Measurements from ENCODE around the gene GOLGA6B.

GOLGA6B gene

DNA sequence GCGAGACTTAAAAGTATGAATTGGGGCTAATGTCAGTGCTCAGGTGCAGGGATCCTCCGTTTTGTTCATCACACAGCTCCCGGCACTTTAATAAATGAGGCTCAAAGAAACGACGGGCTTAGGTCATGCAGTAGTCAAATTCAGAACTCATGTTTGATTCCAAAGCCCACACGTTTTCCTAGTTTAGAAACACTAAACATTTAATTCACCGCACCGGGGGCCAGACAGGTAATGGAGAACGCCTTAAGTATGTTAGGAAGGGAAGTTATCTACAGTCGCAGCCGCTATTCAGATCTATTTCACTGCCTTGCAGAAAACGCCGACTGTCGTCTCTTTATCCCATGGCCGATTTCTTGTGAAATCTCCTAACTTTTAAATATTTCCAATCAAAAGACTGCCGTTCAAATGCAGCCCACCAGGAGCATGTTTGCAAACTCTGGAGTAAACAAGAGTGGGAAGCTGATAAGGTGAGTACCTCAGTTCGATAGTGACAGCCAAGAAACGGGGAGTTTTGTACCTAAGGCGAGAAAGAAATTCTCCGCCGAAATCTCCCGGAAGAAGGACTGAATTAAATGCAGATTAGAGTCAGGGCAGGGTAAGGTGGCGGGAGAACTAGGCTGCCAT lies 30.9 kb downstream of the GOLGA6B start:
- Histone ChIP-seq H3K27ac (ENCODE audit: low read depth, low read length) (peak overlapping the region; percentile 82), H3K23ac (ENCODE audit: low read length) (no peak overlapping the region), H3K79me1 (ENCODE audit: low read length) (no peaks in the 10 kb centered on the region), H2BK5ac (ENCODE audit: low read length) (peak overlapping the region; percentile 8), H4K8ac (ENCODE audit: low read depth, low read length) (no peak overlapping the region), H3K27me3 (ENCODE audit: insufficient read depth, low read length, poor library complexity) (no peaks in the 10 kb centered on the region), H3K4me2 (ENCODE audit: low read length) (peak overlapping the region; percentile 97), H3K56ac (ENCODE audit: low read length) (peak overlapping the region; percentile 89), H4K5ac (ENCODE audit: low read length) (peak overlapping the region; percentile 91), H3K4ac (ENCODE audit: low read depth, low read length) (peak overlapping the region; percentile 9), H3K79me2 (ENCODE audit: control insufficient read depth, insufficient read depth, low read length) (no peaks in the 10 kb centered on the region), H2AK5ac (ENCODE audit: low read length) (no peak overlapping the region), H2BK120ac (ENCODE audit: low read depth, low read length) (no peak overlapping the region), H3K18ac (ENCODE audit: low read length) (peak overlapping the region; percentile 12), H3K4me3 (ENCODE audit: low read length) (peak overlapping the region; percentile 51), H2BK15ac (replicated peaks; ENCODE audit: low read depth) (no peak overlapping the region), H3K36me3 (ENCODE audit: control insufficient read depth, insufficient read depth, low read length) (no peaks in the 10 kb centered on the region), H3K4me1 (ENCODE audit: control insufficient read depth, low read depth, low read length) (peaks cover 4% of the 10 kb centered on the region), H3K9ac (ENCODE audit: low read length) (peak overlapping the region; percentile 92)
- WGBS (ENCODE audit: extremely low coverage, insufficient coverage, low lambda C conversion rate) = no CpG with 5 or more reads among the region's 23 CpGs
- no peak for DNase-seq

DNA sequence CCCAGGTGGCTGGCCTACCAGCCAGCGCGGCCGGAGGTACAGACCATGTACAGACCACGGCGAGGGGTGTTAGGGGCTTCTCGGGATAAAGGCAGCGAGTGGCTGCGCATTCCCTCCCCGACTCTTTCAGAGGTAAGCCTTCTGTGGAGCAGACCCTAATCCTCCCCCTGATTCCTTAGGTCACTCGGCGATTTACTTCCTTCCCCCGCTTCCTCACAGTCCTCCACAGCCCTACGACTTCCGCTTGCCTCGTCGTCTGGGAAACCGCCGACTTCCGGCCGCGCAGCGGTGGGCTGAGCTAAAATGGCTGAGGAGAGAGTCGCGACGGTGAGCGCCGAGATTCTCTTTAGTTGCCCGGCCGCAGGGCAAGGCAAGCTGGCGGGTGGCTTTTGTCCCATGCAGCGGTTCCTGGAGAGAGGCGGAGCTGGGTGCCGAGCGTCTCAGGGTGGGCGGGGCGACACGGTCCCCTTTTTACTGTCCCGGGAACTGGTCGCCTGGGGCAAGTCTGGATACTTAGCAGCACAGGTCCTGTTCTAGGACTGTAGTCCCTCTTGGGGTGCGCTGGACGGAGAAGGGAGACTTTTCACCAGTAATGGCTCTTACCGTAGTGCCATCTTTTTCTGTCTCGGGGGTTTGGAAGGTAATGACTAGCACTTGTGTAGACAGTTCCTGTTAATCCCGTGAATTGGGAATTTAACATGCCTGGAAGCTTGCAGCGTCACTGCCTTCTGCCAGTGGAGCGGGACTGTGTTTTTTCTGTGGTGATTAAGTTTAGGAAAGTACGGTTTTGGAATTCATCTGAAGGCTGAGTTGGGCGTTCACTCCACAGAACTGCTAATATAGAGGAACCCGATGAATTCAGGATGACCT lies 31.7 kb downstream of the GOLGA6B start, which contains the start of the genes BBS4 and HIGD2B:
Gene BBS4, plus strand, starts transcription at position 283 of the 870 bp plus-strand sequence. Its CDS starts 21 bp downstream, at position 304.
Gene HIGD2B, minus strand, starts transcription at position 258 of the 870 bp plus-strand sequence. CDS start 9,808 bp downstream, outside the sequence.
- Histone ChIP-seq H3K9ac (ENCODE audit: low read length) (peak within 1 kb of the TSS; percentile 92), H3K27me3 (ENCODE audit: insufficient read depth, low read length, poor library complexity) (no peaks in the 10 kb centered on the region), H3K23ac (ENCODE audit: low read length) (no peak within 1 kb of the TSS), H4K5ac (ENCODE audit: low read length) (peak within 1 kb of the TSS; percentile 91), H3K4me3 (ENCODE audit: low read length) (peak within 1 kb of the TSS; percentile 89), H2BK120ac (ENCODE audit: low read depth, low read length) (no peak within 1 kb of the TSS), H3K4me2 (ENCODE audit: low read length) (peak within 1 kb of the TSS; percentile 97), H2AK5ac (ENCODE audit: low read length) (no peak within 1 kb of the TSS), H2BK5ac (ENCODE audit: low read length) (peak within 1 kb of the TSS; percentile 52), H3K4ac (ENCODE audit: low read depth, low read length) (peak within 1 kb of the TSS; percentile 9), H3K4me1 (ENCODE audit: control insufficient read depth, low read depth, low read length) (peaks cover 4% of the 10 kb centered on the region), H2BK15ac (replicated peaks; ENCODE audit: low read depth) (no peak within 1 kb of the TSS), H4K8ac (ENCODE audit: low read depth, low read length) (no peak within 1 kb of the TSS), H3K27ac (ENCODE audit: low read depth, low read length) (peak within 1 kb of the TSS; percentile 84), H3K18ac (ENCODE audit: low read length) (peak within 1 kb of the TSS; percentile 89), H3K56ac (ENCODE audit: low read length) (peak within 1 kb of the TSS; percentile 89), H3K36me3 (ENCODE audit: control insufficient read depth, insufficient read depth, low read length) (no peaks in the 10 kb centered on the region), H3K79me1 (ENCODE audit: low read length) (no peaks in the 10 kb centered on the region), H3K79me2 (ENCODE audit: control insufficient read depth, insufficient read depth, low read length) (no peaks in the 10 kb centered on the region)
- no CpG with 5 or more reads among the region's 49 CpGs for WGBS (ENCODE audit: extremely low coverage, insufficient coverage, low lambda C conversion rate)
- peak; percentile 98 for DNase-seq

DNA sequence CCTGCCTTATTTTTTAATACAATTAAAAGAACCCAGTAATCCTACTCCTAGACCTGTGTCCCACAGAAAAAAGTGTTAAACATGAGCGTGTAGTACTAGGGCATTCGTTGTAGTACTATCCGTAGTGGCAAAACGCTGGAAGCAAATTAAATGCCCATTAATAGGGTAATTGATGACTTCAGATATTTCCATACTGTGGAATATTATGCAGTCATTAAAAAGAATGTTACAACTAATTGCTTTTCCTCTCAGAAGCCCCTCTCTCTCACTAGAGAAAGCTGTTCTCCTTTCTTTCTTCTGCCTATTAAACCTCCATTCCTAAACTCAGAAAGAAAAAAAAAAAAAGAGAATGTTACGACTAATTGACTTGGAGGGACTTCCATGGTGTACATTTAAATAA lies 34.2 kb downstream of the GOLGA6B start:
- Histone ChIP-seq H3K56ac (ENCODE audit: low read length) (no peak overlapping the region), H3K79me2 (ENCODE audit: control insufficient read depth, insufficient read depth, low read length) (no peaks in the 10 kb centered on the region), H3K18ac (ENCODE audit: low read length) (no peak overlapping the region), H3K4me2 (ENCODE audit: low read length) (no peak overlapping the region), H3K79me1 (ENCODE audit: low read length) (no peaks in the 10 kb centered on the region), H3K27me3 (ENCODE audit: insufficient read depth, low read length, poor library complexity) (no peaks in the 10 kb centered on the region), H3K27ac (ENCODE audit: low read depth, low read length) (no peak overlapping the region), H3K9ac (ENCODE audit: low read length) (no peak overlapping the region), H3K4me3 (ENCODE audit: low read length) (no peak overlapping the region), H3K4ac (ENCODE audit: low read depth, low read length) (no peak overlapping the region), H3K23ac (ENCODE audit: low read length) (no peak overlapping the region), H2BK120ac (ENCODE audit: low read depth, low read length) (no peak overlapping the region), H3K36me3 (ENCODE audit: control insufficient read depth, insufficient read depth, low read length) (no peaks in the 10 kb centered on the region), H4K5ac (ENCODE audit: low read length) (no peak overlapping the region), H4K8ac (ENCODE audit: low read depth, low read length) (no peak overlapping the region), H2BK5ac (ENCODE audit: low read length) (no peak overlapping the region), H2AK5ac (ENCODE audit: low read length) (no peak overlapping the region), H3K4me1 (ENCODE audit: control insufficient read depth, low read depth, low read length) (peaks cover 4% of the 10 kb centered on the region), H2BK15ac (replicated peaks; ENCODE audit: low read depth) (no peak overlapping the region)
- DNase-seq = no peak
- no CpG with 5 or more reads among the region's 5 CpGs for WGBS (ENCODE audit: extremely low coverage, insufficient coverage, low lambda C conversion rate)

DNA sequence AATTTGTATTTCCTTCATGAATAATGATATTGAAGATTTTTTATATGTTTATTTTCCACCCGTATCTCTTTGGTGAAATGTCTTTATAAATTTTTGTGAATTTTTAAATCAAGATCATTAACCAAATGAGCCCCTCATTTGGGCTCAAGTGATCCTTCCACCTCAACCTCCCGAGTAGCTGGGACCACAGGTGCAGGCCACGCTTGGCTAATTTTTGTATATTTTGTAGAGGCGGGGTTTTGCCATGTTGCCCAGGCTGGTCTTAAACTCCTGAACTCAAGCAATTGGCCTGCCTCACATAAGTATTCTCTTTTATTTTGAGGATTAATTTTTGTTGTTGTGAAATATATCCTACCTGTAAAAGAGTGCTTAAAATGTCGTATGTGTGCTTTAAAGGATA lies 36.4 kb downstream of the GOLGA6B start:
- Histone ChIP-seq H3K79me2 (ENCODE audit: control insufficient read depth, insufficient read depth, low read length) (no peaks in the 10 kb centered on the region), H3K18ac (ENCODE audit: low read length) (no peak overlapping the region), H3K9ac (ENCODE audit: low read length) (no peak overlapping the region), H2BK5ac (ENCODE audit: low read length) (no peak overlapping the region), H3K4me3 (ENCODE audit: low read length) (no peak overlapping the region), H3K56ac (ENCODE audit: low read length) (no peak overlapping the region), H2BK120ac (ENCODE audit: low read depth, low read length) (no peak overlapping the region), H3K4me1 (ENCODE audit: control insufficient read depth, low read depth, low read length) (no peaks in the 10 kb centered on the region), H3K27me3 (ENCODE audit: insufficient read depth, low read length, poor library complexity) (no peaks in the 10 kb centered on the region), H3K79me1 (ENCODE audit: low read length) (no peaks in the 10 kb centered on the region), H4K5ac (ENCODE audit: low read length) (no peak overlapping the region), H2AK5ac (ENCODE audit: low read length) (no peak overlapping the region), H3K4me2 (ENCODE audit: low read length) (no peak overlapping the region), H4K8ac (ENCODE audit: low read depth, low read length) (no peak overlapping the region), H2BK15ac (replicated peaks; ENCODE audit: low read depth) (no peak overlapping the region), H3K36me3 (ENCODE audit: control insufficient read depth, insufficient read depth, low read length) (no peaks in the 10 kb centered on the region), H3K23ac (ENCODE audit: low read length) (no peak overlapping the region), H3K27ac (ENCODE audit: low read depth, low read length) (no peak overlapping the region), H3K4ac (ENCODE audit: low read depth, low read length) (no peak overlapping the region)
- no CpG with 5 or more reads among the region's 5 CpGs for WGBS (ENCODE audit: extremely low coverage, insufficient coverage, low lambda C conversion rate)
- DNase-seq = no peak

DNA sequence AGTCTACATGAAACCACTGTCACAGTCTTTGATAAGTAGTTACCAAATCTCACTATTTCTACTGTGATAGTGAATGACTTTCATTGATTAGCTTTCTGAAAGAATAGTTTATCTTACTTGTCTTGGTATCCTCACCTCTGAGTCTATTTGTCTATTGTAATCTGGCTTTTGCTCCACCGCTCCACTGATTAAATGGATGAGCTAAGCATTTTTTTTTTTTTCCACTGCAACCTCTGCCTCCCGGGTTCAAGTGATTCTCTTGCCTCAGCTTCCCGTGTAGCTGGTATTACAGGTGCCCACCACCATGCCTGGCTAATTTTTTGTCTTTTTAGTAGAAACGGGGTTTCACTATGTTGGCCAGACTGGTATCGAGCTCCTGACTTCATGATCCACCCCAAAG lies 44.4 kb downstream of the GOLGA6B start:
- no CpG with 5 or more reads among the region's 5 CpGs for WGBS (ENCODE audit: extremely low coverage, insufficient coverage, low lambda C conversion rate)
- Histone ChIP-seq H3K23ac (ENCODE audit: low read length) (no peak overlapping the region), H3K79me2 (ENCODE audit: control insufficient read depth, insufficient read depth, low read length) (no peaks in the 10 kb centered on the region), H3K27me3 (ENCODE audit: insufficient read depth, low read length, poor library complexity) (no peaks in the 10 kb centered on the region), H3K4ac (ENCODE audit: low read depth, low read length) (no peak overlapping the region), H3K79me1 (ENCODE audit: low read length) (no peaks in the 10 kb centered on the region), H4K8ac (ENCODE audit: low read depth, low read length) (no peak overlapping the region), H3K9ac (ENCODE audit: low read length) (no peak overlapping the region), H3K4me2 (ENCODE audit: low read length) (no peak overlapping the region), H3K18ac (ENCODE audit: low read length) (no peak overlapping the region), H3K36me3 (ENCODE audit: control insufficient read depth, insufficient read depth, low read length) (no peaks in the 10 kb centered on the region), H3K27ac (ENCODE audit: low read depth, low read length) (no peak overlapping the region), H2BK15ac (replicated peaks; ENCODE audit: low read depth) (no peak overlapping the region), H3K4me3 (ENCODE audit: low read length) (no peak overlapping the region), H2BK5ac (ENCODE audit: low read length) (no peak overlapping the region), H3K4me1 (ENCODE audit: control insufficient read depth, low read depth, low read length) (no peaks in the 10 kb centered on the region), H2BK120ac (ENCODE audit: low read depth, low read length) (no peak overlapping the region), H4K5ac (ENCODE audit: low read length) (no peak overlapping the region), H2AK5ac (ENCODE audit: low read length) (no peak overlapping the region), H3K56ac (ENCODE audit: low read length) (no peak overlapping the region)
- no peak for DNase-seq
